ENCODE data around the gene TTC23.

Gene TTC23

DNA sequence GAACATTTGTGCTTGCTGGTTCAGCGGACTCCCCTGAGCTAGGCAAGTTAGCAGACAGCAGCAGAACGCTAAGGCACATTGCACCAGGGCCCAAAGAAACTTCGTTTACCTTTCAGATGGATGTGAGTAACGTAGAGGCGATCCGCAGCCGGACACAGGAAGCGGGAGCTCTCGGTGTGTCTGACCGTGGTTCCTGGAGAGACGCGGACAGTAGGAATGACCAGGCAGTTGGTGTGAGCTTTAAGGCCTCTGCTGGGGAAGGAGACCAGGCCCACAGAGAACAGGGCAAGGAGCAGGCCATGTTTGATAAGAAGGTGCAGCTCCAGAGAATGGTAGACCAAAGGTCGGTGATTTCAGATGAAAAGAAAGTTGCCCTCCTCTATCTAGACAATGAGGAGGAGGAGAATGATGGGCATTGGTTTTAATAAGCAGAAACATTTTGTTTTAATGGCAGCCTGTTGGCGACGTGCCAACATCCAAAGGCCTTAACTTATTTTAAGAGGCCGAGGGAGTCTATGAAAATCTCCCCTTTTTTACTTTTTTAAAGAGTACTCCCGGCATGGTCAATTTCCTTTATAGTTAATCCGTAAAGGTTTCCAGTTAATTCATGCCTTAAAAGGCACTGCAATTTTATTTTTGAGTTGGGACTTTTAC lies 116.6 kb downstream of the TTC23 start:
- no peak for DNase-seq

DNA sequence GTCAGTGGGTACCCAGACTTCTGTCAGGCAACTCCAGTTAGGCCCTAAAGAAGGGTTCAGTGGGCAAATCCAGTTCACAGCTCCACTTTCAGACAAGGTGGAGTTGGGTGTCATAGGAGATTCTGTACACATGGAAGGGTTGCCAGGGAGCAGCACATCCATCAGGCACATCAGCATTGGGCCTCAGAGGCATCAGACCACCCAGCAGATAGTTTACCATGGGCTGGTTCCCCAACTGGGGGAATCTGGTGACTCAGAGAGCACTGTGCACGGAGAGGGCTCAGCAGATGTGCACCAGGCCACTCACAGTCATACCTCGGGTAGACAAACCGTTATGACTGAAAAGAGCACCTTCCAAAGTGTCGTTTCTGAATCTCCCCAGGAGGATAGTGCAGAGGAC lies 117.3 kb downstream of the TTC23 start:
- no peak for DNase-seq

DNA sequence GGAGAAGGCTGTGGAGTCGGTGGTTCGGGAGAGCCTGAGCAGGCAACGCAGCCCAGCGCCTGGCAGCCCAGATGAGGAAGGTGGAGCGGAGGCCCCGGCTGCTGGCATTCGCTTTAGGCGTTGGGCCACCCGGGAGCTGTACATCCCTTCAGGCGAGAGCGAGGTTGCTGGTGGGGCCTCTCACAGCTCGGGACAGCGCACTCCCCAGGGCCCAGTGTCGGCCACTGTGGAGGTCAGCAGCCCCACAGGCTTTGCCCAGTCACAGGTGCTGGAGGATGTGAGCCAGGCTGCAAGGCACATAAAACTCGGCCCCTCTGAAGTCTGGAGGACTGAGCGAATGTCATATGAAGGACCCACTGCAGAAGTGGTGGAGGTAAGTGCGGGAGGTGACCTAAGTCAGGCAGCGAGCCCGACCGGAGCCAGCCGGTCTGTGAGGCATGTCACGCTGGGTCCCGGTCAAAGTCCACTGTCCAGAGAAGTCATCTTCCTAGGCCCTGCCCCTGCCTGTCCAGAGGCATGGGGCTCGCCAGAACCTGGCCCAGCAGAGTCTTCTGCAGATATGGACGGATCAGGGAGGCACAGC lies 117.8 kb downstream of the TTC23 start:
- DNase-seq = no peak

DNA sequence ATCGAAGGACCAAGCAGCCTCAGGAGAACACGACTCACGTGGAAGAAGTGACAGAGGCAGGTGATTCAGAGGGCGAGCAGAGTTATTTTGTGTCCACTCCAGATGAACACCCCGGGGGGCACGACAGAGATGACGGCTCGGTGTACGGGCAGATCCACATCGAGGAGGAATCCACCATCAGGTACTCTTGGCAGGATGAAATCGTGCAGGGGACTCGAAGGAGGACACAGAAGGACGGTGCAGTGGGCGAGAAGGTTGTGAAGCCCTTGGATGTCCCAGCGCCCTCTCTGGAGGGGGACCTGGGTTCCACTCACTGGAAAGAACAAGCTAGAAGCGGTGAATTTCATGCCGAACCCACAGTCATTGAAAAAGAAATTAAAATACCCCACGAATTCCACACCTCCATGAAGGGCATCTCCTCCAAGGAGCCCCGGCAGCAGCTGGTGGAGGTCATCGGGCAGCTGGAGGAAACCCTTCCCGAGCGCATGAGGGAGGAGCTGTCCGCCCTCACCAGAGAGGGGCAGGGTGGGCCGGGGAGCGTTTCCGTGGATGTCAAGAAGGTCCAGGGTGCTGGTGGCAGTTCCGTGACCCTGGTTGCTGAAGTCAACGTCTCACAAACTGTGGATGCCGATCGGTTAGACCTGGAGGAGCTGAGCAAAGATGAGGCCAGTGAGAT lies 118.5 kb downstream of the TTC23 start:
- DNase-seq = no peak

DNA sequence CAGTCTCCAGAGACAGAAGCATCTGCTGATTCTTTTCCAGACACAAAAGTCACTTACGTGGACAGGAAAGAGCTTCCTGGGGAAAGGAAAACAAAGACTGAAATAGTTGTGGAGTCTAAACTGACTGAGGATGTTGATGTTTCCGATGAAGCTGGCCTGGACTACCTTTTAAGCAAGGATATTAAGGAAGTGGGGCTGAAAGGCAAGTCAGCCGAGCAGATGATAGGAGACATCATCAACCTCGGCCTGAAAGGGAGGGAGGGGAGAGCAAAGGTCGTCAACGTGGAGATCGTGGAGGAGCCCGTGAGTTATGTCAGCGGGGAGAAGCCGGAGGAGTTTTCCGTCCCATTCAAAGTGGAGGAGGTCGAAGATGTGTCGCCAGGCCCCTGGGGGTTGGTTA lies 119.1 kb downstream of the TTC23 start:
- no peak for DNase-seq

DNA sequence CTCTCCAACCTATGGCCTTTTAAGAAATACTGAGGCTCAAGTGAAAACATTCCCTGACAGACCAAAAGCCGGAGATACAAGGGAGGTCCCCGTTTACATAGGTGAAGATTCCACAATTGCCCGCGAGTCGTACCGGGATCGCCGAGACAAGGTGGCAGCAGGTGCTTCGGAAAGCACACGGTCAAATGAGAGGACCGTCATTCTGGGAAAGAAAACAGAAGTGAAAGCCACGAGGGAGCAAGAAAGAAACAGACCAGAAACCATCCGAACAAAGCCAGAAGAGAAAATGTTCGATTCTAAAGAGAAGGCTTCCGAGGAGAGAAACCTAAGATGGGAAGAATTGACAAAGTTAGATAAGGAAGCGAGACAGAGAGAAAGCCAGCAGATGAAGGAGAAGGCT lies 119.7 kb downstream of the TTC23 start:
- DNase-seq = no peak

DNA sequence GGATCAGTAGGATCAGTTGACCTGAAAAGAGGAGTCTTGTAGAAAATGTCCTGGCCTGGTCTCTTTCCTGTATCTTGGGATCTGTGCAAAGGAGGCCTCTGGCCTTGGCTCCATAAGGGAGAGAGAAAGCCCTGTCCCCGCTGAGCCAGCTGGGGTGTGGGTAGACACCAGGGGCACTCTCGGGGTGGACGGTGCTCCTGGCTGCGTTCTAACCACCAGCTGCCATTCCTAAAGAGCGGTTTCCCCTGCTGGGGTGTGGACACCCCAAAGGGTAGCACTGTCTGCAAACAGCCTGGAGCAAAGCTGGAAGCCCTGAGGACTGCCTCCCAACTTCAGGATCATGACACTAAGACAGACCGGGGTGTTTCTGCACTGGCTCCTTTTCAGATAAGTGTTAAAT lies 121.0 kb downstream of the TTC23 start:
- no peak for DNase-seq

DNA sequence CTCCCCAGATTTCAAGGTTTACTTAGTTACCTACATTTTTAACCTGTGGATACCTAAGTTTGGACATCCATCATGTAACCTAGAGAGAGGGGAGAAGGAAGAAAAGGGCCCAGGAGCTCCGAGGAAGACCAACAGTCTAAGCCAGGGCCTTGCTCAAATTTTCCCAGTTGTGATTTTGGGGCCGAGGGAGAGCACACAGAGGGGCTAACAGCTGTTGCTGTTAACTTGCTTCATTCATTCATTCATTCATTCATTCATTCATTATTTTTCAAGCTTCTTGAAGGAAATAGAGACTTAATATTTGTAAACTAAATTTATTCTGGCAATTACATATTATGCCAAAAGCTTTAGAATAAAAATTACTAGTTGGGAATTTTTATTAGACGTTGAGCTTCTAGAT lies 121.6 kb downstream of the TTC23 start:
- no peak for DNase-seq

DNA sequence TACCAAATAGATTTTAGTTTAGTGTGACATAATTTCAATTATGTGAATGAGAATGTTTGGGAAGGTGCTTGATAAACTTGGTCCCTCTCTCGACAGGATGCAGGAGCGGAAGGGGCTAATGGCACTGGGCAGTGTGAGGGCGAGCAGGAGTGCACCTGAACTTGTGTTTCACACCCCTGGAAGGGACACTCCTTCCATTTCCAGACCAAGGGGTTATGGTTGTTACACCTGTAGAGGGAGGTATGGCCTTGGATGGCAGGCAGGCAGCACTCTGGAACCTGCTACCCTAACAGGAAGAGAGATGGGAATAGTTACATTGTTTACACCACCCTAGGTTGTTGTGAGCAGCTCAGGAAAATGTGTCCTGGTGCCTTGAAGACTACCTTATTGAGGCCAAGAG lies 122.5 kb downstream of the TTC23 start:
- DNase-seq = no peak

DNA sequence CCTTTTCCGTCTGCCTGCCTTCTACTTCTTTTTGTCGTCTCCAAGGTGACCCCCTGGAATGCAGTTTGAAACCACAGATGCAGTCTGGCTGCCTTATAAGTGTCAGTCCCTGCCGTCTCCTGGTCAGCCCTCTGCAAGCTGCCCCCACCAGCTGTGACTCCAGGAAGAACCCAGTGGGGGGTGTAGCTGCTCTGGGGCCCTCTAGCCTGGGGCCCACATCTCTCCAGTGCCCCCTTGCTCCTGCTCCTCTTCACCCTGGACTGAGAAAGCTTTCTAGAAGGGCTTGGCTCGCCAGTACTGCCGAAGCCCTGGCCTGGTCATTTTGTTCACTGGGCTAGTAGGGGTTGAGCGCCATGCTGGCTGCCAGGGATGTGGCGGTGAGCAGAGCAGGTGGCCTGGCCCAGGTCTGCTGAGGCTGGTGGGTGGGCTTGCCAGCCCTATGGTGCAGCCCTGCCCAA lies 123.2 kb downstream of the TTC23 start:
- no peak for DNase-seq

DNA sequence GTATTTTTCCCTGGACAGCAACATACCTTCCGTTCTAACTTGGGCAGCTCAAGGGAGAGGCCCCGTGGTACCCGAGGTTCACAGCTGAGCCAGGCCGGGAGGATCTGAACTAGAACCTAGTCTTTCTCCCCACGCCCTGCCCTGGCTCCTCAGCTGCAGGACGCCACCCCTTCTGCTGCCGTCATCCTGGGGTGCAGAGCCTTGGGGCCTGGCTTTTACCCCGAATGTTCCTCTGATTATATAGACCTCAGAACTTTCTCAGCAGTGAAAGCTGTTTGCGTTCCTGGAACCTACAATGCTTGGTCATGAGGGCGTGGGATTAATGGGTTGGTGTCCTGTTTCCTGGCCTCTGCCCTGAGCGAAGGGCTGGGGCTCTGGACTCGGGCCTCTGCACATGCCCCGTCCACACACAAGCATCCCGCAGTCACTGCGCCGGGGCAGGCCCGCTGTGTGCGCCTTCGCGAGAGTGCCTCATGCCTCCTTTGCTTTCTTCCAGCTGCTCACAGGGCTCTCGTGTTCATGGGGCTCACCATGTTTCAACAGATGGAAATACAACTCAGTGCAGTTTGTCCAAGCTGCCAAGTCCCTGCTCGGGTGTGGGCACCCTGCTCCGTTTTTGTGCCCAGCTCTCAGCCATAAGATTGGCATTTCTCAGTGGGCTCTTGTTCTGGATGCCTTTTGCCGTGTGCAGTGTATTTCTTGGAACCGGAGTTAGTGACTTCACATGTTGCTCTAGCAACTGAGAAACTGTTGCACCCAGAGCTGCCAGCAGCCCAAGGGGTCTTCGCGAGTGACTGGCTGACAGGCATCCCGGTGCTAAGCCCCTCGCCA lies 124.1 kb downstream of the TTC23 start:
- no peak for DNase-seq

DNA sequence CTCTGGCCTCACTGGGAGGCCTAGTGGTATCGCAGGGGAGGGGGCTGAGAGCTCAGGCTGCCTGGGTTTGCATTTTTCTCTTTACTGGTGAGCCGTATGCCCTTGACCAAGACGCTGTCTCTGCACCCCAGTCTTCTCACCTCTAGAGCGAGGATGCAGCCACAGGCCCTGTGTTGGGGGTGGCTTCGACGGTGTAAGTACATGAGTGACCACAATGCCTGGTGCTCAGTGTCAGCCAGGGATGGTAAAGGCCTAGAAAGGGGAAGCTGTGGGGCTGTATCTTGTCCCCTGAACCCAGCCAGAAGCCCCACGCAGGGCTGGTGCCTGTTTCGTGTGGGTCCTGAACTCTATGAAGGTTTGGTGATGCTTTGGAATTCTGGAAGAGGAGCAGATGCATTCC lies 124.7 kb downstream of the TTC23 start:
- DNase-seq = no peak

DNA sequence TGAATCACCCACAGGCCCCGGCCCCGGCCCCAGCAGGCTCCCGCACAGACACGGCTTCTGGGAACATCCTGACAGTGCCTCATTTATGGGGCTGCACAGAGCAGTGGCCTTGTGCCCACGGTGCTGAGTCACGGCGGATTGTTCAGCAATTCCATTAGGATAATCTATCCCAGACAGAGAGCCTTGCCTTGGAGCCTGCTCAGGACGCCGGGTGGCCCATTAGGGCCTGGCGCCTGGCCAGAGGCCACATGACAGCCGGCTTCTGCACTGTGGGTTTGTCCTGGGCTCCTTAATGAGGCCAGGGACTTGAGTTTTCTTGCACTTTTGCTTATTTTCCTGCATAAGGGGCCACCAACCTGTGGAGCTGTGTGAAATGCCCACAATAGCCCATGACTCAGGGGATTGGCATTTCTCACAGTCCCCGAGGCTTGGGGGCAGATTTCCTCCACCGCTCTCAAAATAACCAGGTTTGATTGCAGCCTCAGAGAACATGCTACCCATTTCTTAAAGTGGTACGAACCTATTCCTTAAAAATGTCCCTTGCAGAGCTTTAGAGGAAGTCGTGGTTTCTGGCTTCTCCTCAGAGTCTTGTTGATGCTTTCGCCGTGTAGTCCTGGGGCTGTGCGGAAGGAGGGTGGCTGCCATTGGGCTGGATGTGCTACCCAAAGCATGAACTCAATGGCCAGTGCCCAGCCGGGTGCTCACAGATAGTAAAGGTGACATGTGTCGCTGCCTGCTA lies 125.5 kb downstream of the TTC23 start:
- DNase-seq = no peak

DNA sequence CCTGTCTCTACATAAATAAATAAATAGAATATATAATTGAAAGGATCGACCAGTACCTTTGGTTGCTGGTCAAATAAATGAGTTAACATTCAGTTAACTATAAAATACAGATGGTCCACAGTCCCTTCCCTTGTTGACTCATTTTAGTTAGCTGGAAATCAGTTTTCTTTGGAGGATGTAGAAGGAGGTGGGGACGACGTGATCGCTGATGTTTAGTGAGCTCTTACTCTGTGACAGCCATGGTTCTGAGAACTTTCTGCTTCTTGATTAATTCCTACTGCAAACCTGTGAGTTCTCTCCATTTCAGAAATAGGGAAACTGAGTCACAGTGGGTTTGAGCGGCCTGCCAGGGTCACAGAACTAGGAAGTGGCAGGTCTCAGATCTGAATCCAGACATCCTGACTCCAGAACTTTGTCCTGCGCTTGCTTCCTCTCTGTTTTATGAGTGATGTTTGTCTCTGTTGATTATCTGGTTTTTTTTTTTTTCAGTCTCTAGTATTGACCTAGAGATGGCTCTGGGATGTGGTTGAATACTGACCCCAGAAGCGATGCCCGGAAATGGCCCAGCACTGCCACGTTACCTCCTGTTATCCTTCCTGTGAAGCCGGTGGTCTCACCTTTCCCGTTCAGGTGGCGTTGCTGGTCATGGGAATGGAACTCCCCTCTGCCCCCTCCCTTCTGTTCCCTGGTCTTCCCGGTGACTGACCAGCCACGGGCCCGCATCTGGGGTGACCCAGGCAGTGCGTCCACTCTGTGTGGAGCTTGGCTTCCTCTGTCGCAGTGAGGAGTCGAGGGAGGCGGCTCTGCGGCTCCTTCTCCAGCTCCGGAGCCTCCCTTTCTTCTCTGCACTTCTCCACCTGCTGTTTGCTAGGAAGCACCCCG lies 126.3 kb downstream of the TTC23 start:
- DNase-seq = no peak

DNA sequence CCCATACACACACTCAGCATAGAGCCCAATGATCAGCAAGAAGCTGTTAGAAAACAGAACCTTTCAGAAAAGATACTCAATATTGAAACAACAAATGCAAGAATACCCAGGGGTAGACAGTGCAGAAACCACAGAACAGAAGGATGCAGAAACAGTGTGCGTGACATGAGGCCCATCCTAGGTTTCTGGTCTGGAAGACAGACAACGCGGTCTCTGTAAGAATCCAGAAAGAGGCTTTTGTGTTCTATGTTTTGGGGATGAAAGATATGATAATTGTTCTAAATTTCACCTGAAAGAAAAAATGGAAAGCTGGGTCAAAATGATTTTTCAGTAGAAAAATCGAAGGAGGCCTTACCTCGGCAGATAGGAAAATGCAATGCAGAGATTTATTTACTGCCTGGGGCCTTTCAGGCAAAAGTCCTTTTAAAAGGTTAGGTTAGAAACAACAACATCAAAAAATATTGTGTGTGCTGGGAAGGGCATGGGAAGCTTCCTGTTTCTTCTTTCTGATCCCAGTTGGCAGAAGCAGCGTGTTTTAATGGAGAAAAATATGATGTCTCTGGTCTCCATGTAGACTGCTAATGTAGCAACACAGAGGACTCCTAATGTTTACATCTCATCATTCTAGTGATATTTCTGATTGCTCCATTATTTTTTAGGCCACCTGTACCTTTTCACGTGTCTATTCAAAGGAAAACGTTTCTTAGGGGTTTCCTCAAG lies 127.5 kb downstream of the TTC23 start:
- no peak for DNase-seq

DNA sequence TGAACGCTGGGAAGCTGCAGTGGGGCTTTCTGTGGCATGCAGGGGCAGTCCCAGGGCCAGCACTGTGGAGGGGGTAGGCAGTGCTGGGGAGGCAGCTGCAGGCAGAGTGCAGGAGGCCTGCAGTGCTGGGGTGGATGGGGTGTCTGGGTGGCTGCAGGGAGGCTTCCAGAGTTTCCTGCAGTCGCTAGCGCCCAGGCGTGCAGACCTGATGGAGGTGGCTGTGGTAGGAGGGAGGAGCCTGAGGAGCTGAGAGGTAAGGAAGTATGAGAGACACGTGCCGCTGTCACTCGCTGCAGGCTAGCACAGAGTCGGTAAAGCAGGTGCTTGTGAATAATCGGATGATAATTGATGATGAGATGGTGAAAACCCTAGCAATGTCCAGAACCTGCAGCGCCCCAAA lies 128.2 kb downstream of the TTC23 start:
- no peak for DNase-seq

DNA sequence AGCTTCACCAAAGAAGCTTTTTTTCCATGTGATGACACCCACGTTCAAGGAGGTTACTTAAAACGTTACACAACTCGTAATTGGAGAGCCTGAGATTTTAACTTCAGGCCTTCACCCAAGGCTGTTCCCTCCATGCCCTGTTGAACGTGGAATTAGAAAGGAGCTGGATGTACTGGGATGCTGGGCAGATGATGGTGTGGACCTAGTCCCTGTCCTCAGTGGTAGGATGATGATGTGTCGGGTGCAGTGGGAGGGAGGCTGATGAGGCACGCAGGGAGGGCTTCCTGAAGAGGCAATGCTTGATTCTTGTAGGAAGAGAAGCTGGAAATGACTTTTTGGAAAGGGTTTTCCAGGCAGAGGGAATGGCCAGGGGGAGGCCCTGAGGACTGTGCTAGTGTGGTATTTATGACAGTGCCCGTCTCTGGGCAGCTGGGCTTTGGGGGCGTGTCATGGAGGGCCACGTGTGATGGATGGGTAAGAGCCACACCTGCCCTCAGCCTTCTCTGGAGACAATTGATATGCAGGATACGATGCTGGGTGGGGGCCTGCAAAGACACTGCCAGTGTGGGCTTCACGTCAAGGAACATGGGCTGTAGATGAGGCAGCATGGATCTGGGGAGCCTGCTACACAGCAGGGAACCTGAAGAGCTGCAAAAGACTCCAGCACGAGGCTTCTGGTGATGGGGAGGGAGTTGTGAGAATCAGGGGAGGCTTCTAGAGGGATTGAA lies 129.2 kb downstream of the TTC23 start:
- DNase-seq = no peak

DNA sequence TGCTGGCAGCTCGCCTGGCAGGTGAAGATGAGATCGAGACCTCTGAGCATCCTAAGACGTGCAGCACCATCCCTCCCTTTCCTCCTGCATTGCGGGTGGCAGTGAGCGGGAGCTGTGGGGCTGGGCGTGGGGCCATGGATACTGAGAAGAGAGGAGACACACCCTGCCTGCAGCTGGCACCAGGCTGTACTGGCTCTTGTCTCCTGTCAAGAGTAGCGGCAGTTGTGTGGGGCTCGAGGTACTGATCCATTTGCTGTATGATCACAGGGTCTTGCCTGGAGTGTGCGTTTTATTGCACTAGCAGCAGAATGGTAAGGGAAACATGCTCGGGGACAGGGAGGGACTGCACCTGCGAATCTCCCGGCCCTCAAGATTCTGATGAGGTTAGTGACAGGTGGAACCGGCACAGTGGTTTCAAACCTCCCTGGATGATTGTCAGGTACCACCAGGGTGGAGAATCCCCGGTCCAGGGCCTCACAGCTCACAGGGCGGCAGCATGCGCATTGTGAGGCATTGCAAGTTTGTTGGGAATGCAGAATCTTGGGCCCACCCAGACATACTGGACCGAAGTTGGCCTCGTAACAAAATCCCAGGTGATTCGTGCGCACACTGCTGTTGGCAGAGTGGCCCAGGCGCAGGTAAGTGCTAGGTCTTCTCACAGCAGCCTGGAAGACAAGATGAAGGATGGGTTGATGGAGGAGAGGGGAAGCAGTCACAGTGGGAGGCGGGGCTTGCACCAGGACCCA lies 130.4 kb downstream of the TTC23 start:
- no peak for DNase-seq

DNA sequence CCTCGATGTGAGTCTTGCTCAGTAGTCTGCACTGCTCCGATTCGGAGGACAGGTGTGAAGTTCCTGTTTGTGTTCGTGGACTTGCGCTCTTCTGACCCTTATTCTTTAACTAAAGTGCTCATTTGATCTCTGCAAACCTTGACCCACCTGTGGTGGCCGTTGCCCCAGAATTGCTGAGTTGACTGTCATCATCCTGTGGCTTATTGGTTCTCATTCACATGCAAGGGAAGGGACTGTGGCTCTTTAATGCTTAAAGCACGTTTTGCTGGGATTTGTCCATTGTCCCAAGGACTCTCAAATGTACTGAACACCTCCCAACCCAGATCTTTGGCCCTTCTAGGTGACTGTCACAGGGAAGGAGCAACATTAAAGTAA lies 131.1 kb downstream of the TTC23 start:
- no peak for DNase-seq
